SK-N-SH (cell line): ENCODE data around the gene COMMD8. TPM values are rescaled to one million over a fixed set of nuclear protein-coding genes. Genes with fewer than 3 reads are reported as not detected.

ENCODE experiments used
- CTCF ChIA-PET: fragments of 300-600, 350-600 bp; formaldehyde crosslinking; extraction: SDS; loops from one replicate; lab custom pipeline; 2021; lab: Yijun Ruan, JAX
- POLR2A ChIA-PET: fragments of 350-600 bp; sonication (Branson Sonifier 250); formaldehyde crosslinking; extraction: SDS; loops from one replicate; lab custom pipeline; 2020; ENCODE audit warnings: antibody characterized with exemption, inconsistent platforms; lab: Yijun Ruan, JAX
- DNase-seq: peaks from one replicate; pipeline ENCODE4 v3.0.0; 2012
- H2AFZ ChIP-seq: fragments of 200-600 bp; sonication (generic); 2 replicates; pipeline ENCODE4 v1.8.1; 2016; ENCODE audit warnings: antibody characterized with exemption, mild to moderate bottlenecking, low read depth
- H3F3A ChIP-seq: fragments of 200-600 bp; sonication (generic); replicated peaks from 2 replicates; pipeline ENCODE3; 2016; ENCODE audit warnings: antibody characterized with exemption, mild to moderate bottlenecking; ENCODE audit not compliant: insufficient read depth
- H3K27ac ChIP-seq, 2 experiments: fragments of 200-500 bp in 1 of 2; fragments of 200-600 bp in 1 of 2; sonication (Bioruptor generic) in 1 of 2; sonication (generic), shearing (Covaris generic) in 1 of 2; 2 replicates each; pipeline versions ENCODE4 v1.5.1 to v1.6.1; 2014 to 2016; ENCODE audit warnings: low read depth in 2 of 2, inconsistent platforms in 1 of 2, low read length in 1 of 2, mild to moderate bottlenecking in 1 of 2, mixed read lengths in 1 of 2
- H3K27me3 ChIP-seq: fragments of 200-600 bp; sonication (generic), shearing (Covaris generic); 2 replicates; pipeline ENCODE4 v1.6.1; 2016; ENCODE audit warnings: mixed run types; ENCODE audit not compliant: insufficient read depth
- H3K36me3 ChIP-seq, 2 experiments: fragments of 200-500 bp in 1 of 2; fragments of 200-600 bp in 1 of 2; sonication (Bioruptor generic) in 1 of 2; sonication (generic) in 1 of 2; replicated peaks in 1 of 2; 2 replicates each; pipeline versions ENCODE3 to v1.5.1; 2014 to 2016; ENCODE audit warnings: low read length in 1 of 2, mild to moderate bottlenecking in 1 of 2; ENCODE audit not compliant: insufficient read depth in 2 of 2, control insufficient read depth in 1 of 2
- H3K4me1 ChIP-seq, 2 experiments: fragments of 200-500 bp in 1 of 2; fragments of 200-600 bp in 1 of 2; sonication (Bioruptor generic) in 1 of 2; sonication (generic), shearing (Covaris generic) in 1 of 2; 2 replicates each; pipeline versions ENCODE4 v1.5.1 to v1.6.1; 2014 to 2016; ENCODE audit warnings: low read depth in 1 of 2, low read length in 1 of 2, mixed run types in 1 of 2; ENCODE audit not compliant: insufficient read depth in 2 of 2, control insufficient read depth in 1 of 2
- H3K4me2 ChIP-seq: fragments of 200-600 bp; sonication (generic), shearing (Covaris generic); 2 replicates; pipeline ENCODE4 v1.6.1; 2017; ENCODE audit warnings: mixed run types
- H3K4me3 ChIP-seq, 2 experiments: fragments of 200-500 bp in 1 of 2; fragments of 200-600 bp in 1 of 2; sonication (Bioruptor generic) in 1 of 2; sonication (generic), shearing (Covaris generic) in 1 of 2; 2 replicates each; pipeline versions ENCODE4 v1.5.1 to v1.8.1; 2014 to 2016; ENCODE audit warnings: low read depth in 2 of 2, inconsistent platforms in 1 of 2, low read length in 1 of 2, mild to moderate bottlenecking in 1 of 2, mixed read lengths in 1 of 2, moderate library complexity in 1 of 2
- H3K79me2 ChIP-seq: fragments of 200-600 bp; sonication (generic); 2 replicates; pipeline ENCODE4 v1.8.1; 2017; ENCODE audit warnings: mild to moderate bottlenecking; ENCODE audit not compliant: insufficient read depth
- H3K9ac ChIP-seq: fragments of 200-600 bp; sonication (generic); 2 replicates; pipeline ENCODE4 v1.6.1; 2017; ENCODE audit warnings: mixed run types
- H3K9me2 ChIP-seq: fragments of 200-600 bp; sonication (generic); 2 replicates; pipeline ENCODE4 v1.6.1; 2017; ENCODE audit warnings: mixed run types
- H3K9me3 ChIP-seq: fragments of 200-600 bp; sonication (generic); 2 replicates; pipeline ENCODE4 v1.6.1; 2017; ENCODE audit warnings: mixed run types, mild to moderate bottlenecking, moderate library complexity
- H4K20me1 ChIP-seq: fragments of 200-600 bp; sonication (generic); 2 replicates; pipeline ENCODE4 v1.6.1; 2017; ENCODE audit warnings: mild to moderate bottlenecking, mixed run types; ENCODE audit not compliant: insufficient read depth
- CHD2 ChIP-seq: fragments of 150-350 bp; IDR thresholded peaks from 2 replicates; pipeline ENCODE4 v1.6.1; 2018; ENCODE audit warnings: low read length; ENCODE audit not compliant: partially characterized antibody
- ELF1 ChIP-seq: IDR thresholded peaks from 2 replicates; pipeline ENCODE4 v1.4.0; 2012
- EZH2phosphoT487 ChIP-seq: fragments of 200-600 bp; sonication (generic); IDR thresholded peaks from 2 replicates; pipeline ENCODE4 v1.6.1; 2017; ENCODE audit warnings: low read depth, mixed run types, mild to moderate bottlenecking, antibody characterized with exemption, moderate library complexity, borderline replicate concordance
- FOXJ3 ChIP-seq: sonication (generic); formaldehyde crosslinking; IDR thresholded peaks from 2 replicates; pipeline ENCODE4 v1.5.1; 2020; ENCODE audit warnings: mild to moderate bottlenecking, missing genetic modification reagents
- FOXM1 ChIP-seq: IDR thresholded peaks from 2 replicates; pipeline ENCODE4 v1.4.0; 2012; ENCODE audit warnings: low read depth, mild to moderate bottlenecking
- GATA2 ChIP-seq: sonication (generic); formaldehyde crosslinking; IDR thresholded peaks from 2 replicates; pipeline ENCODE4 v1.5.0; 2020; ENCODE audit warnings: mild to moderate bottlenecking, missing genetic modification reagents
- JUND ChIP-seq: IDR thresholded peaks from 2 replicates; pipeline ENCODE4 v1.4.0; 2012
- MEF2A ChIP-seq: IDR thresholded peaks from 2 replicates; pipeline ENCODE4 v1.4.0; 2012; ENCODE audit warnings: low read depth, borderline replicate concordance
- MXI1 ChIP-seq: IDR thresholded peaks from 2 replicates; pipeline ENCODE4 v1.6.1; 2012; ENCODE audit warnings: mild to moderate bottlenecking, low read depth, low read length, improper control_type of control experiment
- NFIC ChIP-seq: IDR thresholded peaks from 2 replicates; pipeline ENCODE4 v1.4.0; 2012; ENCODE audit warnings: borderline replicate concordance
- NRF1 ChIP-seq: IDR thresholded peaks from 2 replicates; pipeline ENCODE4 v1.6.1; 2012; ENCODE audit warnings: low read depth, mild to moderate bottlenecking, low read length
- RFX5 ChIP-seq: IDR thresholded peaks from 2 replicates; pipeline ENCODE4 v1.6.1; 2012; ENCODE audit warnings: mild to moderate bottlenecking, improper control_type of control experiment, low read length
- RXRA ChIP-seq: IDR thresholded peaks from 2 replicates; pipeline ENCODE4 v1.4.0; 2012; ENCODE audit warnings: low read depth, mild to moderate bottlenecking, borderline replicate concordance
- SIN3A ChIP-seq: IDR thresholded peaks from 2 replicates; pipeline ENCODE4 v1.6.1; 2012; ENCODE audit warnings: low read depth, mild to moderate bottlenecking, low read length, moderate library complexity, borderline replicate concordance
- YY1 ChIP-seq: IDR thresholded peaks from 2 replicates; pipeline ENCODE4 v1.4.0; 2012; ENCODE audit warnings: low read depth, mild to moderate bottlenecking
- WGBS: methylation state at CpG from one replicate; pipeline ENCODE4 v1.1.6; 2017; ENCODE audit warnings: low lambda C conversion rate; 5-methylcytosine and 5-hydroxymethylcytosine counted together
- polyA plus RNA-seq, 3 experiments: library from polyadenylated mRNA; depleted of rRNA; stranded (reverse); fragments of >200 nt; gene quantifications; 2 replicates each; pipeline ENCODE4 v1.2.3, GENCODE V29; 2012
- TF ChIP-seq, protein P1 (sequence below): IDR thresholded peaks from 2 replicates; pipeline ENCODE4 v1.6.1; 2012; ENCODE audit warnings: mild to moderate bottlenecking, low read depth, low read length, moderate library complexity
- TF ChIP-seq, protein P2 (sequence below): IDR thresholded peaks from 2 replicates; pipeline ENCODE4 v1.4.0; 2012; ENCODE audit warnings: low read depth, borderline replicate concordance
- TF ChIP-seq, protein P3 (sequence below): IDR thresholded peaks from 2 replicates; pipeline ENCODE4 v1.4.0; 2012; ENCODE audit warnings: low read depth, borderline replicate concordance
- TF ChIP-seq, protein P4 (sequence below): fragments of 150-350 bp; IDR thresholded peaks from 2 replicates; pipeline ENCODE4 v1.6.1; 2017; ENCODE audit warnings: antibody characterized with exemption, low read length, low read depth, borderline replicate concordance

The COMMD8 gene
- polyA plus RNA-seq, 1 of the 3 experiments (the other 2 are of a cell fraction), result 7.0 TPM

DNA sequence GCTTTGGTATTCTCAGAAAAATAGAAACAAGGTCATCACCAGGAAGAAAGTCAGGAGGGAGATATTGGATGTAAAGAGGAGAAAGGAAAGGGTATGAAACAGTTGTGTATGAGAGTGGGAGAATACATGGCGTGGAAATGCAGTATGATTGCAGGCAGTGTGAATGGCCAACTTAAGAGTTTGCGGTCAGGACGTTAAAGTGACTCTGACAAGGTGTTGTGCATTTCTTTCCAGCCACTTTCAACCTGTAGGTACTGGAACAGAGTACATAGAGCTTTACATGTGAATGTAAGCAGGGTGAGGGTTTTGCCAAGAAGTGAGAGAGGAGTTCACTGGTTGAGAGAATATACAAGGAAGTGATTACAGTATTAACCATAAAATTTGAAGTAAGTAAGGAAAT lies 37.3 kb upstream of the COMMD8 start:
- ChIA-PET CTCF (interaction anchor here (1.5 kb wide), 1 partner anchor 17 kb away, joined by 4 read pairs; no protein-coding TSS in a partner anchor), POLR2A (no interaction called here)
- Histone ChIP-seq H3F3A (no peaks in the 10 kb centered on the region), H3K9ac (no peak overlapping the region), H3K79me2 (peaks cover 5% of the 10 kb centered on the region; the same call in 1 of the 2 replicates), H3K9me3 (no peaks in the 10 kb centered on the region)
- TF ChIP-seq NFIC (no peak), RXRA (no peak)
- TF ChIP-seq, all 33 proteins: peak for 0
- no peak overlapping the region for H3K27ac ChIP-seq
- H4K20me1 ChIP-seq, result no peaks in the 10 kb centered on the region
- WGBS, result 60% methylated on average over 3 of the region's 3 CpGs
- H3K36me3 ChIP-seq, result peaks cover 3 to 5% of the 10 kb centered on the region in 2 experiments
- no peak overlapping the region for H3K4me3 ChIP-seq
- no peak for DNase-seq
- H2AFZ ChIP-seq, result no peak overlapping the region
- no peaks in the 10 kb centered on the region for H3K27me3 ChIP-seq
- H3K4me2 ChIP-seq, result no peak overlapping the region
- H3K9me2 ChIP-seq, result no peaks in the 10 kb centered on the region
- peaks cover 0 to 4% of the 10 kb centered on the region in 2 experiments; a peak in 2 of 4 replicates for H3K4me1 ChIP-seq

DNA sequence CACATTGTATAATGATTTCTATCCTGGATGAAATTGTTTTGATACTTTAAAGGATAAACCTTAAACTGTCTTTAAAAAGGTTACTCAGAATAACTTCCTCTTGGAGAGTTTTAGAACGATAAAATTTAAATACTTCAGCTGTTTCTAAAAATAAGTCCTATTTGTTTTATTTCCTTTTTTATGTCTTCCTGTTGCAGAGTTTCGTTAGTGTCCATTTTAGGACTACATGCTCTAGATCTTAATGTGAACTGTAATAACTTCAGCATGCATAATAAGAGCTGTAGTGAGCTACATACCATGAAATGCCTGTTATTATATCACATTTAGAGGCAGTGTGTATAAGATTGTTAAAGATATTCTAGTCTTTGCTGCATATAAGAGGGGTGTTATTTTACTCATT lies 36.2 kb upstream of the COMMD8 start:
- Histone ChIP-seq H3K4me2 (no peak overlapping the region), H3K36me3 (peaks cover 5 to 7% of the 10 kb centered on the region in 2 experiments), H3K4me3 (no peak overlapping the region), H3K79me2 (peaks cover 5% of the 10 kb centered on the region), H2AFZ (0 out of 2 replicates have a peak overlapping the region, but pooled peaks have one; percentile 49), H4K20me1 (no peaks in the 10 kb centered on the region), H3K9me3 (no peaks in the 10 kb centered on the region), H3K9me2 (no peaks in the 10 kb centered on the region), H3K27me3 (no peaks in the 10 kb centered on the region), H3K4me1 (peaks cover 0 to 8% of the 10 kb centered on the region in 2 experiments; a peak in 1 of 4 replicates), H3K27ac (peak overlapping the region in 1 of 2 experiments; percentile 14; a peak in 1 of 4 replicates), H3F3A (no peaks in the 10 kb centered on the region), H3K9ac (no peak overlapping the region)
- no peak for DNase-seq
- CTCF ChIA-PET, result interaction anchor here (2.2 kb wide), 1 partner anchor 10 kb away, joined by 5 read pairs; no protein-coding TSS in a partner anchor
- POLR2A ChIA-PET, result no interaction called here
- 86% methylated on average over 2 of the region's 2 CpGs for WGBS
- TF ChIP-seq MEF2A (no peak), RFX5 (no peak), FOXJ3 (CRISPR knock-in tag) (no peak), CHD2 (no peak), JUND (no peak), NRF1 (no peak), ELF1 (no peak), SIN3A (no peak), MXI1 (no peak), EZH2phosphoT487 (no peak), GATA2 (CRISPR knock-in tag) (no peak), FOXM1 (no peak), YY1 (no peak)
- TF ChIP-seq, protein P1, sequence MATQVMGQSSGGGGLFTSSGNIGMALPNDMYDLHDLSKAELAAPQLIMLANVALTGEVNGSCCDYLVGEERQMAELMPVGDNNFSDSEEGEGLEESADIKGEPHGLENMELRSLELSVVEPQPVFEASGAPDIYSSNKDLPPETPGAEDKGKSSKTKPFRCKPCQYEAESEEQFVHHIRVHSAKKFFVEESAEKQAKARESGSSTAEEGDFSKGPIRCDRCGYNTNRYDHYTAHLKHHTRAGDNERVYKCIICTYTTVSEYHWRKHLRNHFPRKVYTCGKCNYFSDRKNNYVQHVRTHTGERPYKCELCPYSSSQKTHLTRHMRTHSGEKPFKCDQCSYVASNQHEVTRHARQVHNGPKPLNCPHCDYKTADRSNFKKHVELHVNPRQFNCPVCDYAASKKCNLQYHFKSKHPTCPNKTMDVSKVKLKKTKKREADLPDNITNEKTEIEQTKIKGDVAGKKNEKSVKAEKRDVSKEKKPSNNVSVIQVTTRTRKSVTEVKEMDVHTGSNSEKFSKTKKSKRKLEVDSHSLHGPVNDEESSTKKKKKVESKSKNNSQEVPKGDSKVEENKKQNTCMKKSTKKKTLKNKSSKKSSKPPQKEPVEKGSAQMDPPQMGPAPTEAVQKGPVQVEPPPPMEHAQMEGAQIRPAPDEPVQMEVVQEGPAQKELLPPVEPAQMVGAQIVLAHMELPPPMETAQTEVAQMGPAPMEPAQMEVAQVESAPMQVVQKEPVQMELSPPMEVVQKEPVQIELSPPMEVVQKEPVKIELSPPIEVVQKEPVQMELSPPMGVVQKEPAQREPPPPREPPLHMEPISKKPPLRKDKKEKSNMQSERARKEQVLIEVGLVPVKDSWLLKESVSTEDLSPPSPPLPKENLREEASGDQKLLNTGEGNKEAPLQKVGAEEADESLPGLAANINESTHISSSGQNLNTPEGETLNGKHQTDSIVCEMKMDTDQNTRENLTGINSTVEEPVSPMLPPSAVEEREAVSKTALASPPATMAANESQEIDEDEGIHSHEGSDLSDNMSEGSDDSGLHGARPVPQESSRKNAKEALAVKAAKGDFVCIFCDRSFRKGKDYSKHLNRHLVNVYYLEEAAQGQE, result no peak
- TF ChIP-seq, protein P2, sequence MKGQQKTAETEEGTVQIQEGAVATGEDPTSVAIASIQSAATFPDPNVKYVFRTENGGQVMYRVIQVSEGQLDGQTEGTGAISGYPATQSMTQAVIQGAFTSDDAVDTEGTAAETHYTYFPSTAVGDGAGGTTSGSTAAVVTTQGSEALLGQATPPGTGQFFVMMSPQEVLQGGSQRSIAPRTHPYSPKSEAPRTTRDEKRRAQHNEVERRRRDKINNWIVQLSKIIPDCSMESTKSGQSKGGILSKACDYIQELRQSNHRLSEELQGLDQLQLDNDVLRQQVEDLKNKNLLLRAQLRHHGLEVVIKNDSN, result no peak
- TF ChIP-seq, protein P3, sequence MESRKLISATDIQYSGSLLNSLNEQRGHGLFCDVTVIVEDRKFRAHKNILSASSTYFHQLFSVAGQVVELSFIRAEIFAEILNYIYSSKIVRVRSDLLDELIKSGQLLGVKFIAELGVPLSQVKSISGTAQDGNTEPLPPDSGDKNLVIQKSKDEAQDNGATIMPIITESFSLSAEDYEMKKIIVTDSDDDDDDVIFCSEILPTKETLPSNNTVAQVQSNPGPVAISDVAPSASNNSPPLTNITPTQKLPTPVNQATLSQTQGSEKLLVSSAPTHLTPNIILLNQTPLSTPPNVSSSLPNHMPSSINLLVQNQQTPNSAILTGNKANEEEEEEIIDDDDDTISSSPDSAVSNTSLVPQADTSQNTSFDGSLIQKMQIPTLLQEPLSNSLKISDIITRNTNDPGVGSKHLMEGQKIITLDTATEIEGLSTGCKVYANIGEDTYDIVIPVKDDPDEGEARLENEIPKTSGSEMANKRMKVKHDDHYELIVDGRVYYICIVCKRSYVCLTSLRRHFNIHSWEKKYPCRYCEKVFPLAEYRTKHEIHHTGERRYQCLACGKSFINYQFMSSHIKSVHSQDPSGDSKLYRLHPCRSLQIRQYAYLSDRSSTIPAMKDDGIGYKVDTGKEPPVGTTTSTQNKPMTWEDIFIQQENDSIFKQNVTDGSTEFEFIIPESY, result no peak
- TF ChIP-seq, protein P4, sequence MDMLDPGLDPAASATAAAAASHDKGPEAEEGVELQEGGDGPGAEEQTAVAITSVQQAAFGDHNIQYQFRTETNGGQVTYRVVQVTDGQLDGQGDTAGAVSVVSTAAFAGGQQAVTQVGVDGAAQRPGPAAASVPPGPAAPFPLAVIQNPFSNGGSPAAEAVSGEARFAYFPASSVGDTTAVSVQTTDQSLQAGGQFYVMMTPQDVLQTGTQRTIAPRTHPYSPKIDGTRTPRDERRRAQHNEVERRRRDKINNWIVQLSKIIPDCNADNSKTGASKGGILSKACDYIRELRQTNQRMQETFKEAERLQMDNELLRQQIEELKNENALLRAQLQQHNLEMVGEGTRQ, result no peak
